ENCODE results near the gene MTNR1A.
"Not testable (repeated sequence)": the region's sequence is repeated elsewhere in the genome, so short reads cannot be mapped to it uniquely, and the experiment has no call there.

The MTNR1A gene

DNA sequence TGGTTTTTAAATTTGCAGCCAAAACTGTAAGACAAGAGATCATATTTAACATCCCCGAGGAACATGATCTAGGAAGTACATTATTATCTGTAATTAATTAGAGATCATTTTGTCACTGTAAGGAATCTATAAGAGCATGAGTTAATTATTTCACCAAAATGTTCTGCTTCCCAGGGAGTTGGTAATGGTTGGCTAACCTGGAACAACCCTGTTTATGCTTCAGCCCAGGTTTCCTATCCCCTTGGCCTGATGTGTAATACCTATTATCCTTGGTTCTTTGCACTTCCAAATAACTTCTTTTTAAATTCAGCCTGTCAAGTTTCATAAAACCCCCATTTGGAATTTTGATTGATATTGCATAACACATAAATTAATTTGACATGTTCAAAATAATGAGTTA is 6.4 kb upstream of the MTNR1A start:
- no peak for DNase-seq (ENCODE audit: low read depth)

DNA sequence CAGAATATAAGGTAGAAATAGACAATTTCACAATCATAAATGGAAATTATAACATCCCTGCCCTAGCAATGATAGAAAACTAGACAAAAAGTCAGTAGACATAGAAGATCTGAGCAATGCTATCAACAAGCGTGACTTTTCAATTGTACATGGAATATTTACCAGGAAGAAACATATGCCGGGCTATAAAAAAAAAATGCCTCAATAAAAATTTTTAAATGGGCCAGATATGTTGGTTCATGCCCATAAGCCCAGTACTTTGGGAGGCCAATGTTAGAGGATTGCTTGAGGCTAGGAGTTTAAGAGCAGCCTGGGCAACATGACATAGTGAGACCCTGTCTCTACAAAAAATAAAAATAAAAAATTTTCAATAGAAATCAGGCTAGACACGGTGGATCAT is 5.3 kb upstream of the MTNR1A start:
- no peak for DNase-seq (ENCODE audit: low read depth)

DNA sequence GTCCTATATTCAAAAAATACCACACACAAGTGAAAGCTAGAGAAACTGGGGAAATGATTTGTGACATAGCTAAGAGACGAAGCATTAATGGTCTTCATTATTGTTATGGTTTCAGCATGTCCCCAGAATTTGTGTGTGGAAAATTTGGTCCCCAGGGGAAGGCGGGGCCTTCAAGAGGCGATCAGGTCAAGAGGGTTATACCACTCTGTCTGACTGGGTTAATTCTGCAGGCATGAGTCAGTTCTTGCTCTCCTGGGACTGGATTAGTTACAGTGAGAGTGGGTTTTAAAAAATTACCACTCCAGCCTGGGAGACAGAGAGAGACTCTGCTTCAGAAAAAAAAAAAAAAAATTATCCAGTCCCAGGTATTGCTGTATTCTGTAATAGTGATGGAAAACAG is 2.1 kb upstream of the MTNR1A start:
- DNase-seq (ENCODE audit: low read depth), result no peak

DNA sequence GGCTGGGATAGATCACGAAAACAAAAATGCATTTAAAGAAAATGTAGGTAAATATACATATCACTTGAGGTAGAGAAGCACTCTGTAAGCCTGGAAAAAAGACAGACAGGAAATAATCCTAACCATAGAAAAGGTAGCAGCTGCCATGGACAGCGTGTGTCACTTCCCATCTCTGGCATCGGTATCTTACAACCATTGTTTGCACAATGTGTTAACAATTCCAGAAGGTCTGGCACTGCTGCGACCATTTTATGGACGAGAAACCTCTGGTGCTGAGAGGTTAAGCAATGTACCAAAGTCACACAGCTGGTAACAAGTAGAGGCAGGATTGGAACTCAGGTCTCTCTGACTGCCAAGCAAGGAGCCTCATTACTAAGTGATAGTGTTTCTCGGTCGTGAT is 1.7 kb upstream of the MTNR1A start:
- no peak for DNase-seq (ENCODE audit: low read depth)

DNA sequence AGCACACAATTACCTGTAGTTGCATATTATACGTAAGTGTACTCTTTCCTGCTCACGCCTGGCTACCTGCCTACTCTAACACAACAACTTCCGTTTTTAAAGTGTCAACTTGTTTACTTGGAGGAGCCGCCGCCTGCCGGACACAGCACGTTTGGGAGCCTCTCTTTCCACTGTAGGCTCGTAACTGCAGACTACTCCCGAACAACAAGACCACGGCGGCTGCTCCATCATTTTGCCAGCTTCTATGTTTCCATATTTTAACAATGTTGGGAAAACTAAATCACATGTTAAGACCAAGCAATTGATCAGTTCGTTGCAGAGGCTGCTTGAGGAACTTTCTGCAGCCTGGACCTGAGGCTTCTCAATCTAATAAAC is 841 bp downstream of the MTNR1A start:
- DNase-seq (ENCODE audit: low read depth), result no peak

DNA sequence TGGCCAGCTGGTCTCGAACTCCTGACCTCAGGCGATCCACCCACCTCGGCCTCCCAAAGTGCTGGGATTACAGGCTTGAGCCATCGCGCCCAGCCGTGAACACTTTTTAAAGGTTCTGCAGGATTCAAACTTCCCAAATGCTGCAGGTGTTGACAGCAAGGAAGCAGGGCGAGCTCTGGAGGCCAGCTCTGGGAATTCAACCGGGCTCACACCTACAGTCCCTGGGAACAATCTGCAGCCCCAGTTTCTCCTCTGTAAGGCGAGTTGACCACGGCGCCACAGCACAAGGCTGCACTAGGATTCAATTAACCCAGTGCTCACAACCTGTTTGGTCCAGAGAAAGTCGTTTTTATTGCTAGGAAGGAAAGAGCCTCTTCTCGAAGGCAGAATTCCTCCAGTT is 1.6 kb downstream of the MTNR1A start:
- no peak for DNase-seq (ENCODE audit: low read depth)

DNA sequence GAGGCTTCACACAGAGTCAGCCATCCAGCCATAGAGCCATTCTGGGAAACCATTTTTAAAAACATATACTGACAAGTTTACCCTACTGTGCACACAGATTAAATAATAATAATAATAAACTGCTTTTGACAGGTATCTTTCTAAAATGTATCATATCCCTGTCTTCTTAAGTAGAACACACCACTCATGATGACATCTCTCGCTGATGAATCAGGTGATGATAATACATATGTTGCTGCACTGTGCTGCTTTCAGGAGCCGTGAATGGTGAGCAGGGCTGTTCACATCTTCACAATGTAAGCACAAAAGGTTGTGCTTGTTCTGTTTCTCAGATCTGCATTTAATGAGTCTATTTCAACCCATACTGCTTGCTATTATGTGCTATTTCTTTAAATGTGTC is 3.5 kb downstream of the MTNR1A start:
- DNase-seq (ENCODE audit: low read depth), result no peak

DNA sequence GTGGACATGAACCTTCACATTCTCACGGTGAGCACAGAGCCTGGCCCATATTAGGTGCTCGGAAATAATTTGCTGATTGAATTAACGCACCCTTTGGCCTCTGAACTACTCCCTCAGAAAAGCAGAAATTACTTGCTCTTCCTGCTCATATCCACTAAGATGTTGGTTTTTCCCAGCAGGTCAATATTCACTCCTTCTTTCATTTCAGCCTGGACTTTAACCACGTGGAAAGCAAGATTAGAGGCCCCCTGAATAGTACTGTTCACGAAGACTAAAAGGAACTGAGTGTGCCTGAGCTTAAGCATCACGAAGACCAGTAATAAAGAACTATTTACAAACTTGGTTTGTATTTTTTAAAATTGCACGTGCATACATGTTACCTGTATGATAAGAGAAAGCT is 9.9 kb downstream of the MTNR1A start:
- no peak for DNase-seq (ENCODE audit: low read depth)

DNA sequence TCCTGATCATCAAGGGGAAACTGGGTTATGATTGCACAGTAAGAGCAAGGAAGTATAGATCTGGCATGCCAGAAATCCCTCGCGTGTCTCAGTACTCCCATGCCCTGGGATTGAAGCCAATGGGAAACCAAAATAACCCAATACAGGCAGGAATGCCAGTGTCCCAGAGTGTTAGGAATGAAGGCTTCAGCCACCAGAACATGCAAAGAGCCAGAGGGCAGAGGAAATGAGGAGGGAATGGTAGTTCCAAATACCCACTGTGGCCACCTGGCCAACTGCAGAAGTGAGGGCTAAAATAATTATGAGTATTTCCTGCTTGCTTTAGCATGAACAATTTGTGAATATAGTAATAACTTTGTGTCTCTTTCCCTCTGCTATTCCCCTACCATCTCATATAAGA is 12.2 kb downstream of the MTNR1A start:
- no peak for DNase-seq (ENCODE audit: low read depth)

DNA sequence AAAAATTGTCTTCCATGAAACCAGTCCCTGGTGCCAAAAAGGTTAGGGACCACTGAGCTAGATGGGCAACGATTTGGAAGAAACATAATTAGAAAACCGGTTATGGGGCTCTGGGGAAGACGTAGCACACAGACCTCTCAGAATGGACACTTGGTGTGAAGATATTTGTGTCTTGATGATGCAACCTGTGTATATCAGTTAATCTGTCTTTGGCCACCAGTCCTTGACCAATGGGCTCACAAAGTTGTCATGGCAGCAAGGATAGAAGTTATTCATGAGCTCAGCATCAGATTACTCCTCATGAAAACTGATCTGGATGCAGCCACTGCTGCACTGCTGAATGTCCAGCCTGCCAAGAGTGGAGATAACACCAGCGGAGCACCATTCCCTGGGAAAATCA is 13.6 kb downstream of the MTNR1A start:
- no peak for DNase-seq (ENCODE audit: low read depth)

DNA sequence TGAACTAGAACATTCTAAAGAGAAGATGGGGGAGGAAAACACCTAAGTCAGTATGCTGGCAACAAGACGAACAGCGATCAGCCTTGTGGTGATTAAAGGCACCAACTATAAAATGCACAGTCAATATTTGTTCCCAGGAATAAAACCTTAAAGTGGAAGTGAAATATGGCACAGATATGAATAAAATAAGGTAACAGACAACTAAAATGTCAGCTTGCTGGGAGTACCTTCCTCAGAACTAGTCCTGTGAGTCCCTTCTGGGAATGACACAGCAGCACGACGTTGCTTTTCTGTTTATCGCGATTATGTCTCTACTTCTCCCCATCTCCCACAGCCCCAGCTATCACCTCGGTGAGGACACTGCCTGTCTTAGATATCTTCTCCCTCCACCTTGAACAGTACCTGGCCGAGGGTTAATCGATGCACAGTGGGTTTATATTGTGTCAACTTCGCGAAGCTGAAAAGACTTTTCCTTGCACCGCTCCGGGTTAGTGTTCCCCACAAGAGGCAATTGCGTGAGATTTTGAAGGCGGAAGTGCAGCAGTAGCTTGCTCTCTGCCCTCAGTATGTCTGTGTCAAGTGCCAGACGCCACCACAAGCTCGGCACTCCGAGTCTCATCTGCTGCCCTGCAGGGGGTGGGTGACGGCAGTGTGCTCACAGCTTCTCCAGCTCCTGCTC is 17.4 kb downstream of the MTNR1A start:
- no peak for DNase-seq (ENCODE audit: low read depth)

DNA sequence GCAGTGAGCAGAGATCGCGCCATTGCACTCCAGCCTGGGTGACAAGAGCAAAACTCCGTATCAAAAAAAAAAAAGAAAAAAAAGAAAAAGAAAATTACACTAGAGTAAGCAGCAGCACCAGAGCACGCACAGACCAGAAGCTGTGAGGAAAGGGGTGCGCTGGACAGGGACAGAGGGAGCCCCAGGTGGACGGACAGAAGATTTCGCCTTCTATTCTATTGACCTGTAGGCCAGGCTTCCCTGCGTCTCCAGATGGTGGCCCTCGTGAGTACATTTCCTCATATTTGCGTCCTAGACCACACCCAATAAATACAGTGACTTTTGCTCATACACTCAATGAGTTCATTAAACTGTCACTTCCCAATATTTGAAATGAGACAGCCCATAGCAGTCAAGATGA is 19.1 kb downstream of the MTNR1A start:
- no peak for DNase-seq (ENCODE audit: low read depth)

DNA sequence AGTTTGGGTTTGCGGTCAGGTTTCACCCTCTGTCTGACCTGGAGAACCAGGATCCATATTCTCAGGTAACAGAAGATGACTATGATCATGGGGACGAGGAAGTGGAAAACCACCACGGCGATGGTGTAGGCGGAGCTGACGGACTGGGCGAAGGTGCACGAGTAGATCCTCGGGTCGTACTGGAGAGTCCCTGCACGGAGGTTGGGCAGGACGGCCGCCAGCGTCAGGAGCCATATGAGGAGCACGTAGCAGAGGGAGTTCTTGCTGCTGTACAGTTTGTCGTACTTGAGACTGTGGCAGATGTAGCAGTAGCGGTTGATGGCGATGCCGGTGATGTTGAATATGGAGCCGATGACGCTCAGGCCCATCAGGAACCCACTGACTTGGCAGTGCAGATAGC is 21.3 kb downstream of the MTNR1A start:
- DNase-seq (ENCODE audit: low read depth), result no peak

DNA sequence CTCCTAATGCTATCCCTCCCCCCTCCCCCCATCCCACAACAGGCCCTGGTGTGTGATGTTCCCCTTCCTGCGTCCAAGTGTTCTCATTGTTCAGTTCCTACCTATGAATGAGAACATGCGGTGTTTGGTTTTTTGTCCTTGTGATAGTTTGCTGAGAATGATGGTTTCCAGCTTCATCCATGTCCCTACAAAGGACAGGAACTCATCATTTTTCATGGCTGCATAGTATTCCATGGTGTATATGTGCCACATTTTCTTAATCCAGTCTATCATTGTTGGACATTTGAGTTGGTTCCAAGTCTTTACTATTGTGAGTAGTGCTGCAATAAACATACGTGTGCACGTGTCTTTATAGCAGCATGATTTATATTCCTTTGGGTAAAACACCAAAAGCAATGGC is 31.4 kb downstream of the MTNR1A start:
- DNase-seq (ENCODE audit: low read depth), result not testable (repeated sequence)

DNA sequence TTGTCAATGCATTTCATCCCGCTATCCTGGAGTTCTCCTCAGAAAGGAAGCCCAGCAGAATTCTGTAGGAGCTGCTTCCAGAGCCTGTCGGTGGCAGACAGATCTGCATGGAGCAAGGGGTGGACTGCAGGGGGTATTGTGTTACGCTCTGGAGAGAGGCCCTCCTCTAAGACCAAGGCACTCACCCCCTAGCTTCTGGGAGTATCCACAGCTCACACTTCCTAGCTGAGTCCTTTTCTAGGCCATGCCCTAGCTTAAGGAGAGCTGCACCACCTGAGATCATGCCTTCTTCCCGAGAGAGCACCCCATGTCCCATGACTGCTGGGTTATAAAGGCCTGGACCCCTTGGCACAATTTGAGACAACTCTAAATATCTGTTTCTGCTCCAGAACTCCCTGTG is 39.1 kb downstream of the MTNR1A start:
- DNase-seq (ENCODE audit: low read depth), result no peak

DNA sequence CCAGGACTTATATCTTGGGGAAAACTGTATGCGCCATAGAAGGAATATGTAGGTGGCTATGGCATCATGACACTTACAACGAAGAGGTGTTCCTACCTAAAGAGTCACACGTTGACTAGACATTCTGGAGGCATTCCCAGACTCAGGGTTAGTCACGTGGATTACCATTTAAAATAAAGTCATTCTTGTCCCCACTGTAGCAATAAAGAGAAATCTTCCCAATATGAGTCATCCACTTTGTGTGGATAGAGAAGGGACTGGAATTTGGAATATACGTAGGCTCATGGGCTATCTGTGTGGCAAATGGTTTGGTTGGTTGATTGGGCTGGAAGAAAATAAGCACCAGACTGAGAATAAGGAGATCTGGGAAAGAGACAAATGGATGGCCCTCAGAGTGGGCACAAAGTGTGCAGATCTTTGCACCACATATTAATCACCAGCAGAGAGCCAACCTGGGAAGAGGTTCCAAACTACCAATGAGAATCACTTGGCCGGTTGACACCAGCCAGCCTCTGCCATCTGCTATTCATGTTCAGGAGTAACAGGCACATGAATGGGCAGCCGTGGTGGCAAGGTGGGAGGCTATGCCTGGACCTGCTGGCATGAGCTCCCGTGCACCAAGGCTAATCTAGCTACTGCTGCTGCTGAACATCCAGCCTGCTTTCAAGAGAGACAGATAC is 41.0 kb downstream of the MTNR1A start:
- no peak for DNase-seq (ENCODE audit: low read depth)

DNA sequence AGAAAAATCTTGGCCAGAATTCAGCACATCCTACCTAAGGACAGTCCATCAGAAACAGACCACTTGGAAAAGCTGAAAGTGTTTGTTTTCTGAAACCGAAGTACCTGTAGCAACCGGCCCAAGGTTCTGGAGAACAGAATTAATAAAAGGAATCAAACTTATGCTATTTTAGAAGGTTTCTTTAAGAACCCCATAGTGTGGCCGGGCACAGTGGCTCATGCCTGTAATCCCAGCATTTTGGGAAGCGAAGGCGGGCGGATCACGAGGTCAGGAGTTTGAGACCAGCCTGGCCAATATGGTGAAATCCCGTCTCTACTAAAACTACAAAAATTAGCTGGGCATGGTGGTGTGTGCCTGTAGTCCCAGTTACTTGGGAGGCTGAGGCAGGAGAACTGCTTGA is 50.6 kb downstream of the MTNR1A start:
- DNase-seq (ENCODE audit: low read depth), result not testable (repeated sequence)

DNA sequence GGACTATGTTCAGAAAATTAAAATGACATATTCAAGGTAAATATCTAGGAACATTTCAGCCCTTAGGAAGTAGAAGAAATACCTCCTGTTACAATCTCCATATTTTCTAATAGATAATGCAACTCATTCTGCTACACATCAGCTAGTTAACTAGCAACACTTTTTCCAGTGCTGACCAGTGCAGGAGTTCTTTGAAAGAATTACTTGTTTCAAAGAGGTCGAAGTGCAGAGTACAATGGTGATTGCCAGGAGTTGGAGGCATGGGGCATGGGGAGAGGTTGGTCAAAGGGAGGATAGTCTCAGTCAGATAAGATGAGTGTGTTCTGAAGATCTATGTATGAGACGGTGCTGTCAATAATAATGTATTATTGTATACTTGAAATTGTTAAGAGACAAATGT is 53.1 kb downstream of the MTNR1A start:
- DNase-seq (ENCODE audit: low read depth), result no peak

DNA sequence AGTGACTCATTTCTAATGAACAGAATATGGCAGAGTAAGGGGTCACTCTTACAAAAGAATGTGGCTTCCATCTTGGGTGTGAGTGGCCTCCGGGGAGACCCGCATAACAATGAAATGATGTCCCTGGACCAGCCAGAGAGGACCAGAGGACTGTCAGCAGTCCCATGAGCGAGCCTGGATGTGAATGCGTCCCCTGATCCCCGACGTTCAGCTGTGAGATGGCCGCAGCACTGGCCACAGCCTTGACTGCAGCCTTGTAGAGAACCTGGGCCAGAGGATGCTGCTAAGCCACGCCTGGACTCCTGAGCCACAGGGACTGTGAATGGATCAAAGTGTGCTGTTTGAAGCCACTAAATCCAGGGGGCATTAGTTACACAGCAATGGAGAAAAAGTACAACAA is 53.8 kb downstream of the MTNR1A start:
- no peak for DNase-seq (ENCODE audit: low read depth)

DNA sequence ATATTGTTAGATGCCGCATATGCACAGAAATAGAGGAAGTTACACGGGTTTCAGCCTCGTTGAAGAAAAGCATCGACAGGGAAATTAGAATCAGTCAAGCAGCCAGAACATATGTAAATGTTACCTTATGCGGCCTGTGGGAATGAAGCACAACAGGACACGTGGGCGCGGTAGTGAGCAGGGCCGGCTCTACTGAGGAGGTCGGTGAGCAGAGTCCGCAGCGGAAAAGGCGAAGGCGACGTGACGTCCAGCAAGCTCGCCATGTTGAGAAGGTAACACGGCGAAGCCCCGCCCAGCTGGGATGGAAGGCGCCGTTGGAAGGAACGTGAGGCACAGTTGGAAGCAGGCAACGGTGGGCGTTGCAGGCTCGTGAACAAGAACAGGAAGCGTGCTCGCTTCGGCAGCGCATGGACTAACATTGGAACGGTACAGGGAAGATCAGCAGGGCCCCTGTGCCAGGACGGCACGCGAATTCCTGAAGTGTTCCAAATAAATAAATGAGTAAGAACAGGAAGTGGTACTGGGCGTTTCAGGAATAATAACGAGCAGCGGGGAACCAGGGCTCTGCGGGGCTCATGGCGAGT is 54.6 kb downstream of the MTNR1A start:
- no peak for DNase-seq (ENCODE audit: low read depth)

DNA sequence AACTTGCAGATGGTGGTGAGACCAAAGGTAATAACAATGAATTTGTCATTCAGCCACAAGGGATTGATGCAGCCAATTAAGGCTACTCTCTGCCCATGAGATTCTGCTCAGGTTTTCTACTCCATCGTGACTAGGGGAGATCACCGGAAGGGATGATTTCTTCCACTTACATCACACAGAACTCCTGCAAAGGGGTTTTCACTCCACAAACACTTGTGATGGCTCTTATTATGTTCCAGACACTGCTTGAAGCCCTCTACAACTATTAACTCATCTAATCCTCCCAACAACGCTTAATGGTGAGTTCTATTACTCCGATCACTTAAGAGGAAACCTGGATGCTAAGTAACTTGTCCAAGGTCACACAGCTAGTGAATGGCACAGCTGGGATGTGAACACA is 55.9 kb downstream of the MTNR1A start:
- no peak for DNase-seq (ENCODE audit: low read depth)

DNA sequence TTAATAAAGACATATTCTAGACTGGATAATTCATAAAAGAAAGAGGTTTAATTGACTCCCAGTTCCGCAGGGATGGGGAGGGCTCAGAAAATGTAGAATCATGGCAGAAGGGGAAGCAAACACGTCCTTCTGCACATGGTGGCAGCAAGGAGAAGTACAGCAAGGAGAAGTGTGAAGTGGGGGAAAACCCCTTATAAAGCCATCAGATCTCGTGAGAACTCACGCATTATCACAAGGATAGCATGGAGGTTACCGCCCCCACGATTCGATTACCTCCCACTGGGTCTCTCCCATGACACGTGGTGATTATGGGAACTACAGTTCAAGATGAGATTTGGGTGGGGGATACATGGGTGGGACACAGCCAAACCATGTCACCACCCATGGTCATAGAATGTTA is 58.3 kb downstream of the MTNR1A start:
- no peak for DNase-seq (ENCODE audit: low read depth)

DNA sequence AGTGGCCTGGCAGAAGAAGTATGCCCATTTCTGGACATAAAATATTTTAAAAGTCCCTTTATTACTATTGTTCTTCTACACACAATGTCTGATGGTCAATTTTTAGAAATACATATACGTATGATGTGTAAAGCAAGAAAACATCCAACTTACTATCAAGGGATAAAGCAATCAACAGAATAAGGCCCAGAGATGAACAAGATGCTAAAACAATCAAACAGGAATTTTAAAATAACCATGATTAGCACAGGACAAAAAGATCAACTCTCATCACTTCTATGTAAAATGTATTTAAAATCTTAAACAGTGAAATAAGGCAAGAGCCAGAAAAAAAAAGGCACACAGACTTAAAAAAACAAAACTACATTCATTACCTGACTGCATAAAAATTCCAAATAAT is 60.9 kb downstream of the MTNR1A start:
- no peak for DNase-seq (ENCODE audit: low read depth)

DNA sequence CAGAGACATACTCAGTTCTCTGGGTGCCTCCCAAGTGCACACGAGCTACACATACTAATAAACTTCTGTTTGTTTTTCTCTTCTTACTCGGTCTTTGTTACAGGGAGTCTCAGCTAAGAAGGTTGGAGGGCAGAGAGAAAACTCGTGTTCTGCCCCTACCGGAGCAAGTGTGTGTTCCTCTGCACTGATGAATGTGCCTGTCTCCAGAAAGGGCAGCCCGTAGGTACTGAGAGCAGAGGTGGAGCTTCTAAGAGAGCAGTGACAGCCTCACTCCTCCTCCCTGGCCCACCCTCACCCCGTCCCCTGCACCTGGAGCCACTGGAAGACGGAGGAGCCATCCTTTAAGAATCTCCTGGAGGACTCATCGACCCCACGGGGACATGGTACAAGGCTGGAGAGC is 67.6 kb downstream of the MTNR1A start:
- DNase-seq (ENCODE audit: low read depth), result no peak
